HepG2 (cell line): ENCODE results near the gene DYRK1B.

ENCODE experiments used
- EZH2 ChIP-seq: conservative IDR thresholded peaks from 2 replicates; pipeline ENCODE4 v1.6.1; 2012; ENCODE audit warnings: mild to moderate bottlenecking, low read depth, low read length, moderate library complexity
- KDM5A ChIP-seq: fragments of 200-600 bp; sonication (generic); IDR thresholded peaks from 2 replicates; pipeline ENCODE4 v1.7.0; 2018; ENCODE audit warnings: antibody characterized with exemption, mild to moderate bottlenecking, low read length, borderline replicate concordance
- KLF11 ChIP-seq: IDR thresholded peaks from 2 replicates; pipeline ENCODE4 v1.6.1; 2016; ENCODE audit warnings: missing compliant biosample characterization
- MAFK ChIP-seq, 2 experiments: IDR thresholded peaks in 1 of 2; conservative IDR thresholded peaks in 1 of 2; 2 replicates each; pipeline ENCODE4 v1.6.1; 2011; ENCODE audit warnings: improper control_type of control experiment in 2 of 2, low read length in 2 of 2
- PHF5A ChIP-seq: IDR thresholded peaks from one replicate; pipeline ENCODE4 v1.6.1; 2018; ENCODE audit warnings: low read depth, missing genetic modification reagents; ENCODE audit not compliant: unreplicated experiment
- POLR2AphosphoS5 ChIP-seq: IDR thresholded peaks from 2 replicates; pipeline ENCODE4 v1.6.1; 2012; ENCODE audit warnings: low read depth, low read length
- RARA ChIP-seq: IDR thresholded peaks from 2 replicates; pipeline ENCODE4 v1.6.1; 2016; ENCODE audit warnings: missing genetic modification reagents, missing compliant biosample characterization
- RBM22 ChIP-seq: fragments of 200-400 bp; formaldehyde crosslinking; optimal IDR thresholded peaks from 2 replicates; pipeline ENCODE3; 2017; ENCODE audit warnings: mild to moderate bottlenecking, low read length, moderate library complexity
- TEAD2 ChIP-seq: sonication (generic); formaldehyde crosslinking; IDR thresholded peaks from 2 replicates; pipeline ENCODE4 v1.9.0; 2021; ENCODE audit warnings: missing genetic modification reagents
- TF ChIP-seq, protein P1 (sequence below): sonication (generic); formaldehyde crosslinking; IDR thresholded peaks from 2 replicates; pipeline ENCODE4 v1.5.0; 2020; ENCODE audit warnings: mild to moderate bottlenecking, missing genetic modification reagents, moderate library complexity
- TF ChIP-seq, protein P2 (sequence below), 2 experiments: sonication (generic) in 1 of 2; formaldehyde crosslinking in 1 of 2; IDR thresholded peaks; 2 replicates each; pipeline versions ENCODE4 v1.6.1 to v1.9.0; 2014 to 2022; ENCODE audit warnings: antibody characterized with exemption in 1 of 2, borderline replicate concordance in 1 of 2, inconsistent platforms in 1 of 2, low read depth in 1 of 2, missing genetic modification reagents in 1 of 2

DNA sequence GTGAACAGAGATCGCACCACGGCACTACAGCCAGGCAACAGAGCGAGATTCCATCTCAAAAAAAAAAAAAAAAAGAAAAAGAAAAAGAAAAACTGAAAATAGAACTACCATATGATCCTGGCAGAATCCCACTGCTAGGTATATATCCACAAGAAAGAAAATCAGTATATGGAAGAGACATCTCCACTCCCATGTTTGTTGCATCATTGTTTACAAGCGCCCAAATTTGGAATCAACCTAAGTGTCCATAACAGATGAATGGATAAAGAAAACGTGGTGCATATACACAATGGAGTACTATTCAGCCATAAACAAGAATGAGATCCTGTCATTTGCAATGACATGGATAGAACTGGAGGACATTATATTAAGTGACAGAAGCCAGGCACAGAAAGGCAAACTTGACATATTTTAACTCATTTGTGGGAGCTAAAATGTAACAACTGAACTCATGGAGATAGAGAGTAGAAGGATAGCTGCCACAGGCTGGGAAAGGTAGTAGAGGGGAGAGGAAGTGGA, 26.1 kb downstream of the DYRK1B start:
- TF ChIP-seq KLF11 (CRISPR knock-in tag), result no peak
- no peak for TF ChIP-seq MAFK (conservative IDR thresholded peaks at IDR 0.05 in 1 of 2, IDR thresholded peaks at IDR 0.05 in 1 of 2; ENCODE audit: low read length in 2 of 2)
- TF ChIP-seq PHF5A (CRISPR knock-in tag), result no peak
- no peak for TF ChIP-seq RBM22
- no peak for TF ChIP-seq POLR2AphosphoS5
- no peak for TF ChIP-seq RARA (CRISPR knock-in tag)
- TF ChIP-seq EZH2, result no peak
- TF ChIP-seq KDM5A, result no peak
- TF ChIP-seq, protein P1, sequence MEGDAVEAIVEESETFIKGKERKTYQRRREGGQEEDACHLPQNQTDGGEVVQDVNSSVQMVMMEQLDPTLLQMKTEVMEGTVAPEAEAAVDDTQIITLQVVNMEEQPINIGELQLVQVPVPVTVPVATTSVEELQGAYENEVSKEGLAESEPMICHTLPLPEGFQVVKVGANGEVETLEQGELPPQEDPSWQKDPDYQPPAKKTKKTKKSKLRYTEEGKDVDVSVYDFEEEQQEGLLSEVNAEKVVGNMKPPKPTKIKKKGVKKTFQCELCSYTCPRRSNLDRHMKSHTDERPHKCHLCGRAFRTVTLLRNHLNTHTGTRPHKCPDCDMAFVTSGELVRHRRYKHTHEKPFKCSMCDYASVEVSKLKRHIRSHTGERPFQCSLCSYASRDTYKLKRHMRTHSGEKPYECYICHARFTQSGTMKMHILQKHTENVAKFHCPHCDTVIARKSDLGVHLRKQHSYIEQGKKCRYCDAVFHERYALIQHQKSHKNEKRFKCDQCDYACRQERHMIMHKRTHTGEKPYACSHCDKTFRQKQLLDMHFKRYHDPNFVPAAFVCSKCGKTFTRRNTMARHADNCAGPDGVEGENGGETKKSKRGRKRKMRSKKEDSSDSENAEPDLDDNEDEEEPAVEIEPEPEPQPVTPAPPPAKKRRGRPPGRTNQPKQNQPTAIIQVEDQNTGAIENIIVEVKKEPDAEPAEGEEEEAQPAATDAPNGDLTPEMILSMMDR (CRISPR knock-in tag), result no peak
- TF ChIP-seq TEAD2 (CRISPR knock-in tag), result no peak
- TF ChIP-seq, protein P2, sequence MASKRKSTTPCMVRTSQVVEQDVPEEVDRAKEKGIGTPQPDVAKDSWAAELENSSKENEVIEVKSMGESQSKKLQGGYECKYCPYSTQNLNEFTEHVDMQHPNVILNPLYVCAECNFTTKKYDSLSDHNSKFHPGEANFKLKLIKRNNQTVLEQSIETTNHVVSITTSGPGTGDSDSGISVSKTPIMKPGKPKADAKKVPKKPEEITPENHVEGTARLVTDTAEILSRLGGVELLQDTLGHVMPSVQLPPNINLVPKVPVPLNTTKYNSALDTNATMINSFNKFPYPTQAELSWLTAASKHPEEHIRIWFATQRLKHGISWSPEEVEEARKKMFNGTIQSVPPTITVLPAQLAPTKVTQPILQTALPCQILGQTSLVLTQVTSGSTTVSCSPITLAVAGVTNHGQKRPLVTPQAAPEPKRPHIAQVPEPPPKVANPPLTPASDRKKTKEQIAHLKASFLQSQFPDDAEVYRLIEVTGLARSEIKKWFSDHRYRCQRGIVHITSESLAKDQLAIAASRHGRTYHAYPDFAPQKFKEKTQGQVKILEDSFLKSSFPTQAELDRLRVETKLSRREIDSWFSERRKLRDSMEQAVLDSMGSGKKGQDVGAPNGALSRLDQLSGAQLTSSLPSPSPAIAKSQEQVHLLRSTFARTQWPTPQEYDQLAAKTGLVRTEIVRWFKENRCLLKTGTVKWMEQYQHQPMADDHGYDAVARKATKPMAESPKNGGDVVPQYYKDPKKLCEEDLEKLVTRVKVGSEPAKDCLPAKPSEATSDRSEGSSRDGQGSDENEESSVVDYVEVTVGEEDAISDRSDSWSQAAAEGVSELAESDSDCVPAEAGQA (IDR thresholded peaks at IDR 0.05; ENCODE audit: low read depth), result no peak
- TF ChIP-seq, protein P2 (CRISPR knock-in tag; IDR thresholded peaks at IDR 0.05; ENCODE audit: borderline replicate concordance), result no peak
